NCI-H446 treated with DMSO at 0.1 percent for 48 hours (cell line): ENCODE measurements around the gene CIDEA.

Experiments used
- DNase-seq: peaks from one replicate; lab custom pipeline; 2025; lab: John Stamatoyannopoulos, UW

Gene CIDEA

GRCh38 chr18:12301263-12302005 is 47.3 kb downstream of the CIDEA start:
- DNase-seq, result no peak

- no peak for DNase-seq
These were observed 48.4 kb downstream of the CIDEA start for GRCh38 chr18:12302391-12303147.

GRCh38 chr18:12304351-12305210 is 50.4 kb downstream of the CIDEA start:
- no peak for DNase-seq

- no peak for DNase-seq
These were observed 51.0 kb downstream of the CIDEA start for GRCh38 chr18:12305211-12305610.

GRCh38 chr18:12305930-12306629 is 51.9 kb downstream of the CIDEA start:
- DNase-seq, result no peak

GRCh38 chr18:12306752-12307700 is 52.9 kb downstream of the CIDEA start:
- DNase-seq, result no peak

- DNase-seq, result peak; percentile 28
These were observed 53.7 kb downstream of the CIDEA start, which contains the start of gene TUBB6 for GRCh38 chr18:12307701-12308385. Gene TUBB6, plus strand, starts transcription at chr18:12308241. Its CDS starts 52 bp downstream, at chr18:12308293.

GRCh38 chr18:12308386-12309100 is 54.4 kb downstream of the CIDEA start:
- DNase-seq, result peak; percentile 28

GRCh38 chr18:12309683-12310198 is 55.6 kb downstream of the CIDEA start:
- DNase-seq, result no peak

- DNase-seq, result no peak
These were observed 56.6 kb downstream of the CIDEA start for GRCh38 chr18:12310762-12311161.

- no peak for DNase-seq
These were observed 58.8 kb downstream of the CIDEA start for GRCh38 chr18:12312976-12313375.

GRCh38 chr18:12313530-12314245 is 59.5 kb downstream of the CIDEA start:
- no peak for DNase-seq

- DNase-seq, result no peak
These were observed 60.6 kb downstream of the CIDEA start for GRCh38 chr18:12314591-12315305.

GRCh38 chr18:12315490-12315889 is 61.3 kb downstream of the CIDEA start:
- DNase-seq, result no peak

- DNase-seq, result no peak
These were observed 61.8 kb downstream of the CIDEA start for GRCh38 chr18:12315911-12316310.

- DNase-seq, result no peak
These were observed 63.6 kb downstream of the CIDEA start for GRCh38 chr18:12317664-12318333.

- DNase-seq, result no peak
These were observed 64.2 kb downstream of the CIDEA start for GRCh38 chr18:12318334-12318697.
